HG03060 (cell line): ENCODE measurements around the gene SH3RF2.

Experiments used
- ATAC-seq: cut with Tn5 transposase; IDR thresholded peaks from one replicate; pipeline ENCODE4 v1.9.1; 2021; ENCODE audit warnings: low read depth, moderate number of reproducible peaks; ENCODE audit not compliant: unreplicated experiment

Gene SH3RF2

GRCh38 chr5:146112476-146112875, 176.1 kb downstream of the SH3RF2 start:
- ATAC-seq, result no peak
